Measurements from ENCODE around the gene GLT1D1.

GLT1D1 gene

DNA sequence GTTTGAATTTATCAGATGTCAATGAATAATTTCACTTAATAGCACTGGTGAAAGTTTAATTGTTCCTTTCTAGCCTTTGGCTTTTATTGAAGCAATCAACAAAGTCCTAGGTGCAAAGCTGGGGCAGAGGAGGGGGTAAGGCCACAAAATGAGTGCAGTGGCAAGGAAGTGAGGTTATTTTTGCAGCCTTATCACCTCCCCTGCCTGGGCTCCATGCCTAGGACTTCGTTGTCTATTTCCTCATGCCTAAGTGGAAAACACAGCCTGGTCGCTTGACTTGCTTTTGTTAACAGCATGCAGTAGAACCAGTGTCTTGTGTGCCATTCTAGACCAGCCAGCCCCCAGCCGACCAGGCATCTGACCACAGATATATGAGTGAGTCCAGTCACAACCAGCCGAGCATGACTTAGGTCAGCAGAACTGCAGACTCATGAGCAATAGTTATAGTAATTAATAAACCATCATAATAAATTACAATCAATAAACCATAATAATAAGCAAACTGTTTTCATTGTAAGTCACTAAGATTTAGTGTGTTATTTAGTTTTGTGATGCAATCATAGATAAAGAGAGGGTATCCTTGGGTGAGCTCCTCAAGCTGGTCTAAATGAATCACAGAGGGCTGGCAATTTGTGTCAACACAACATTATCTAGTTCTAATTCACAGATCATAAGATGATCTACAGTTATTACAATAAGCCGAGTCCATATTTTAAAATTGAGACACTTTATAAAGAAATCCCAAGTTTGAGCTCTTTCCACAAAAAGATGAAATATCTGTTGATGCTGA is 156.8 kb downstream of the GLT1D1 start:
- no peak for DNase-seq

DNA sequence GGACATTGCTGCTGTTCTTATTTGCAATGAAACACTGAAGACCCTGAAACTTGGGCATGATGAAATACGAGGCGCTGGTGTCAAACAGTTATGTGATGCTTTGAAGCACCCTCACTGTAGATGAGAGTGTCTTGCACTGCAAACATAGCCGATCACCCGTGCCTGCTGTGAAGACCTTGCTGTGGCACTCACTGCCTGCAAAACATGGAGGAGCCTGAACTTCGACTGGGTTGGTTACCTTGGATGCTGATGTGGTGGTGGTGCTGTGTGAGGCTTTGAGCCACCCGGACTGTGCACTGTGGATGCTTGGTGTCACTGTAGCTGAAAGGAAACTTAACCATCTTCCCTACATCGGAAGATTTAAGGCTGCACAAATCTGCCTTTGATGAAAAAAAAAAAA is 162.9 kb downstream of the GLT1D1 start:
- DNase-seq: no peak

DNA sequence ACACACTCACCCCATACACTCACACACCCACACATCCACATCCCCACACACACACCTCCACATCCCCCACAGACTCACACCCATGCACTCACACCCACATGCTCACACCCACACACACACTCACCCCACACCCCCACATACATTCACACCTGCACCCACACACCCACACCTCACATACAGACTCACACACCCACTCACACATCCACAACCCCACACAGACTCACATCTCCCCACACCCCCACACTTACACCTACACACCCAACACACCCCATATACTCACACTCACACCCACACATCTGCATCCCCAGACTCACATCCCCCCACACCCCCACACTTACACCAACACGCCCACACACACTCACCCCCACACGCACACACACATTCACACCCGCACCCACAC is 171.8 kb downstream of the GLT1D1 start:
- no peak for DNase-seq

DNA sequence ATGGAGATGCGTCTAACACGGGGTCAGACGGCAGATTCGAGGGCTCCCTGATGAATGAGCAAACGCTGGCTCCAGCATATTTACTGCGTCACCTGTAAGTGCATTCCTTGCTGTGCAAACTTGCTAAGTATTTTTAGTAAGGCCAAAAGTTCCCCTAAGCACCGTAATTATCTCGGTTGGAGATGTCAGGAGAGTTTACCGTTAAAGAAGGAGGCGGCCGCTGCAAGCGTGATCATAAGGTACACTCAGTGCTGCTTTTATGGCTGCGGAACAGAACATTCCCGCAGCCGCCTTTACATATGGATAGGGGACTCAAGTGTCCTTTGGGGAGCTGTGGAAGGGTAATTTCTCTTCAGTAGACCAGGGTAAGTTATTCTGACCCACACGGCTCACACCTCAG is 175.6 kb downstream of the GLT1D1 start:
- DNase-seq: no peak
